Type B pancreatic cell (in vitro differentiated cells): Measurements from ENCODE around the gene TSPOAP1. TPM values are rescaled to one million over a fixed set of nuclear protein-coding genes. Genes with fewer than 3 reads are reported as not detected.

ENCODE experiments used
- DNase-seq: peaks from one replicate; pipeline ENCODE4 v3.0.0; 2021; ENCODE audit warnings: mixed read lengths; ENCODE audit not compliant: unreplicated experiment; ENCODE audit errors: extremely low spot score
- H3K27ac Mint-ChIP-seq: 2 replicates; pipeline ENCODE4 v1.8.0; 2021; ENCODE audit warnings: mild to moderate bottlenecking, mixed read lengths
- H3K27me3 Mint-ChIP-seq: 2 replicates; pipeline ENCODE4 v1.8.0; 2021; ENCODE audit warnings: mixed read lengths
- H3K36me3 Mint-ChIP-seq: 2 replicates; pipeline ENCODE4 v1.8.0; 2021; ENCODE audit warnings: mixed read lengths
- H3K4me1 Mint-ChIP-seq: one replicate; pipeline ENCODE4 v1.8.0; 2021; ENCODE audit warnings: mixed read lengths; ENCODE audit not compliant: unreplicated experiment
- H3K4me3 Mint-ChIP-seq: 2 replicates; pipeline ENCODE4 v1.8.0; 2021; ENCODE audit warnings: mild to moderate bottlenecking, mixed read lengths
- H3K9me3 Mint-ChIP-seq: 2 replicates; pipeline ENCODE4 v1.8.0; 2021; ENCODE audit warnings: mixed read lengths
- CTCF ChIP-seq: fragments of 200-600 bp; sonication (generic); conservative IDR thresholded peaks from 2 replicates; pipeline ENCODE4 v1.5.0; 2021; ENCODE audit warnings: antibody characterized with exemption, mild to moderate bottlenecking
- long read RNA-seq: library from polyadenylated mRNA; unstranded; transcript quantifications from one replicate; pipeline ENCODE4 v2.0.0, GENCODE V29; 2020
- total RNA-seq: library from RNA; stranded (reverse); gene quantifications from 2 replicates; pipeline ENCODE4 v1.2.1, GENCODE V29; 2021; ENCODE audit warnings: low replicate concordance

The TSPOAP1 gene
- 9.7 and 18.4 TPM in 2 replicates for total RNA-seq
- long read RNA-seq, result 0 reads

- no peaks in the 10 kb centered on the region for H3K9me3 Mint-ChIP-seq
- peak within 1 kb of the TSS; percentile 69 for H3K4me3 Mint-ChIP-seq
- no peak for DNase-seq
- no peak for TF ChIP-seq CTCF
- H3K4me1 Mint-ChIP-seq, result peaks cover 23% of the 10 kb centered on the region
- H3K36me3 Mint-ChIP-seq, result no peaks in the 10 kb centered on the region
- peaks cover 17% of the 10 kb centered on the region for H3K27me3 Mint-ChIP-seq
- no peak within 1 kb of the TSS for H3K27ac Mint-ChIP-seq
Observed at GRCh38 chr17:58328195-58329034, at the start of gene TSPOAP1. Gene TSPOAP1 (minus strand): TSS chr17:58328795. CDS start chr17:58327920, 875 bp downstream.

GRCh38 chr17:58377661-58378060 lies 49.1 kb upstream of the TSPOAP1 start:
- peaks cover 45% of the 10 kb centered on the region for H3K4me1 Mint-ChIP-seq
- no peaks in the 10 kb centered on the region for H3K9me3 Mint-ChIP-seq
- no peak overlapping the region for H3K4me3 Mint-ChIP-seq
- H3K27ac Mint-ChIP-seq, result peak overlapping the region; percentile 86
- H3K36me3 Mint-ChIP-seq, result peaks cover 4% of the 10 kb centered on the region
- TF ChIP-seq CTCF, result no peak
- DNase-seq, result no peak
- H3K27me3 Mint-ChIP-seq, result no peaks in the 10 kb centered on the region

GRCh38 chr17:58377093-58377601 lies 48.6 kb upstream of the TSPOAP1 start:
- peaks cover 40% of the 10 kb centered on the region for H3K4me1 Mint-ChIP-seq
- peak overlapping the region; percentile 72 for H3K4me3 Mint-ChIP-seq
- no peaks in the 10 kb centered on the region for H3K27me3 Mint-ChIP-seq
- TF ChIP-seq CTCF, result no peak
- H3K27ac Mint-ChIP-seq, result peak overlapping the region; percentile 86
- DNase-seq, result no peak
- H3K9me3 Mint-ChIP-seq, result no peaks in the 10 kb centered on the region
- H3K36me3 Mint-ChIP-seq, result peaks cover 4% of the 10 kb centered on the region

GRCh38 chr17:58376472-58377000 lies 47.9 kb upstream of the TSPOAP1 start:
- no peak overlapping the region for H3K4me3 Mint-ChIP-seq
- no peak for TF ChIP-seq CTCF
- no peak for DNase-seq
- no peaks in the 10 kb centered on the region for H3K9me3 Mint-ChIP-seq
- peaks cover 34% of the 10 kb centered on the region for H3K4me1 Mint-ChIP-seq
- H3K27ac Mint-ChIP-seq, result peak overlapping the region; percentile 86
- peaks cover 4% of the 10 kb centered on the region for H3K36me3 Mint-ChIP-seq
- H3K27me3 Mint-ChIP-seq, result no peaks in the 10 kb centered on the region

GRCh38 chr17:58375811-58376210 lies 47.2 kb upstream of the TSPOAP1 start:
- DNase-seq, result no peak
- H3K36me3 Mint-ChIP-seq, result peaks cover 4% of the 10 kb centered on the region
- H3K9me3 Mint-ChIP-seq, result no peaks in the 10 kb centered on the region
- peak overlapping the region; percentile 2 for H3K27ac Mint-ChIP-seq
- no peak for TF ChIP-seq CTCF
- H3K4me1 Mint-ChIP-seq, result peaks cover 28% of the 10 kb centered on the region
- H3K27me3 Mint-ChIP-seq, result no peaks in the 10 kb centered on the region
- no peak overlapping the region for H3K4me3 Mint-ChIP-seq
